GM19328 (cell line): ENCODE data around the gene NRK.
"Not testable (repeated sequence)": the region's sequence is repeated elsewhere in the genome, so short reads cannot be mapped to it uniquely, and the experiment has no call there.

Experiments used
- ATAC-seq: cut with Tn5 transposase; IDR thresholded peaks from one replicate; pipeline ENCODE4 v1.9.1; 2021; ENCODE audit warnings: mild to moderate bottlenecking, moderate library complexity; ENCODE audit not compliant: unreplicated experiment

Gene NRK, protein sequence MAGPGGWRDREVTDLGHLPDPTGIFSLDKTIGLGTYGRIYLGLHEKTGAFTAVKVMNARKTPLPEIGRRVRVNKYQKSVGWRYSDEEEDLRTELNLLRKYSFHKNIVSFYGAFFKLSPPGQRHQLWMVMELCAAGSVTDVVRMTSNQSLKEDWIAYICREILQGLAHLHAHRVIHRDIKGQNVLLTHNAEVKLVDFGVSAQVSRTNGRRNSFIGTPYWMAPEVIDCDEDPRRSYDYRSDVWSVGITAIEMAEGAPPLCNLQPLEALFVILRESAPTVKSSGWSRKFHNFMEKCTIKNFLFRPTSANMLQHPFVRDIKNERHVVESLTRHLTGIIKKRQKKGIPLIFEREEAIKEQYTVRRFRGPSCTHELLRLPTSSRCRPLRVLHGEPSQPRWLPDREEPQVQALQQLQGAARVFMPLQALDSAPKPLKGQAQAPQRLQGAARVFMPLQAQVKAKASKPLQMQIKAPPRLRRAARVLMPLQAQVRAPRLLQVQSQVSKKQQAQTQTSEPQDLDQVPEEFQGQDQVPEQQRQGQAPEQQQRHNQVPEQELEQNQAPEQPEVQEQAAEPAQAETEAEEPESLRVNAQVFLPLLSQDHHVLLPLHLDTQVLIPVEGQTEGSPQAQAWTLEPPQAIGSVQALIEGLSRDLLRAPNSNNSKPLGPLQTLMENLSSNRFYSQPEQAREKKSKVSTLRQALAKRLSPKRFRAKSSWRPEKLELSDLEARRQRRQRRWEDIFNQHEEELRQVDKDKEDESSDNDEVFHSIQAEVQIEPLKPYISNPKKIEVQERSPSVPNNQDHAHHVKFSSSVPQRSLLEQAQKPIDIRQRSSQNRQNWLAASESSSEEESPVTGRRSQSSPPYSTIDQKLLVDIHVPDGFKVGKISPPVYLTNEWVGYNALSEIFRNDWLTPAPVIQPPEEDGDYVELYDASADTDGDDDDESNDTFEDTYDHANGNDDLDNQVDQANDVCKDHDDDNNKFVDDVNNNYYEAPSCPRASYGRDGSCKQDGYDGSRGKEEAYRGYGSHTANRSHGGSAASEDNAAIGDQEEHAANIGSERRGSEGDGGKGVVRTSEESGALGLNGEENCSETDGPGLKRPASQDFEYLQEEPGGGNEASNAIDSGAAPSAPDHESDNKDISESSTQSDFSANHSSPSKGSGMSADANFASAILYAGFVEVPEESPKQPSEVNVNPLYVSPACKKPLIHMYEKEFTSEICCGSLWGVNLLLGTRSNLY (N-terminal part only)

GRCh38 chrX:105822138-105823091 lies at the start of gene NRK:
Gene NRK (plus strand): TSS chrX:105822539. CDS start chrX:105822846, 307 bp downstream.
- ATAC-seq: no peak

DNA sequence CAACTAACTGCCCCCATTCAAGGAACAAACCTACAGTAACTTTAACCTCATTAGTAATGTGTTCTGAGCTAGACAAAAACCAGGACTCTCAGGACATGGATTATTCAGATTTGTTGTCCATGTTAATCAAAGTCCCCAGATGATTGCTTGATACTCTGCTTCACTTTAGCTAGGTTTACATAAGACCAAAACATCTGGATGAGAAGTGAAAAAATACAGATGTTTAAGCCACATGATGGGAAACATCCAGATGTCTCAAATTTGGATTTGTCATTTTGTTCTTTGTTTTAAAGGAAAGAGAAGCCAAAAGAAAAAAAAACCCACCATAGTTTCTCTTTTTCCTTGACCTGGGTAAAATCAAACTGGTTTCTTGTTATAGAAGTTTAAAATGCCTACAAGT lies 48.5 kb upstream of the NRK start:
- ATAC-seq: no peak

DNA sequence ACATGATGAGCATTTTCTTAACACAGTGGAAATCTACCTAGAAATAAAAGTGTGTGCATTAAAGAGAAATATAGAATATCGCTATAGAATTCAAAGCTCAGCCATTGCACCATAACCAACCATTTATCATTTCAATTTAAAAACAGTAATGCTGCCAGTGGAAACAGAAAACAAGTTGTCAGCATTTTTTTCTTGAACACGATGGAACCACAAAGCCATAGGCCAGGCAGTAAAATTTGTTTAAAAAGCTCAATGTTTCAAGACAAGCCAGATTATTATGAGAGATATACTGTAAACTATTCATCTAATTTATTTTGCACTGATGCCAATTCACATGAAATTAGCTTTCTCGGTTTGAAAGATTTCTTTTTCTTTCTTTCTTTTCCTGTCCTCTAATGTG lies 46.7 kb upstream of the NRK start:
- no peak for ATAC-seq

DNA sequence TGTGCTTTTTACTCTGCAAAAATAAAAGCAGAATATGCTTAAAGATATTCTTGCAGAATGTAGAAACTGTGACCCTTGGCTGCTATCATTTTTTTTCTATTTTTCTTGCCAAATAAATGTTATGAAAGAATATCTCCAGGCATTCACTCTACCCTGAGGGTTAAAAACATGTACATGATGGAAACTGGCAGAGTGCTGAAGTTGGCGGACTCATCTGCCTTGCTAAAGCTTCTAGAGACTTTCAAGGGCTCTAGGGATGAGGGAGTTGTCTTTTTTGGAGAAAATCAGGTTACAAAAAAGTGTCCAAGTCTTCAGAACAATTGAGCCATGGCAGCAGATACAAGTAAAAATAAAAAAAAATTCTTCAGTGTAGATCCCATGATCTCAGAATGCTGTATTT lies 40.5 kb upstream of the NRK start:
- ATAC-seq: no peak

DNA sequence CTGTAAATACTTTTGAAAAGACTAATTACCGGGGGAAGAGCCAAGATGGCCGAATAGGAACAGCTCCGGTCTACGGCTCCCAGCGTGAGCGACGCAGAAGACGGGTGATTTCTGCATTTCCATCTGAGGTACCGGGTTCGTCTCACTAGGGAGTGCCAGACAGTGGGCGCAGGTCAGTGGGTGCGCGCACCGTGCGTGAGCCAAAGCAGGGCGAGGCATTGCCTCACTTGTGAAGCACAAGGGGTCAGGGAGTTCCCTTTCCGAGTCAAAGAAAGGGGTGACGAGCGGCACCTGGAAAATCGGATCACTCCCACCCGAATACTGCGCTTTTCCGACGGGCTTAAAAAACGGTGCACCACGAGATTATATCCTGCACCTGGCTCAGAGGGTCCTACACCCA lies 25.5 kb upstream of the NRK start:
- ATAC-seq: not testable (repeated sequence)

DNA sequence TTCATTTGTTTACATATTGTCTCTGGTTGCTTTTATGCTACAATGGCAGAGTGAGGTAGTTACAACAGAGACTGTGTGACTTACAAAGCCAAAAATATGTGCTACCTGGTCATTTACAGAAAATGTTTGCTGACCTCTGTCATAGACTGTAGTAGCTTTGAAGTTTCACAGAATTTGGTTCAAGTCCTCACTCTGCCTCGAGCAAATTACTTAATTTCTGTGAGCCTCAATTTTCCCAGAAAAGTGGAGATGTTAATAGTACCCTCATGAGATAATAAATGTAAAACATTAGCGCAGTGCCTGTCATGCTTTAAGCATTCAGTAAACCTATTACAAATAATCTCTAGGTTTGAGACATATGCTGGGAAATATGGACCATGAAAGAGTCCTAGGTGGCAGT lies 18.4 kb upstream of the NRK start:
- ATAC-seq: no peak

- not testable (repeated sequence) for ATAC-seq
Observed at GRCh38 chrX:105805655-105806054, 16.7 kb upstream of the NRK start.

- ATAC-seq: no peak
Observed at GRCh38 chrX:105816517-105816916, 5.8 kb upstream of the NRK start.

GRCh38 chrX:105820247-105820646 lies 2.1 kb upstream of the NRK start:
- no peak for ATAC-seq

DNA sequence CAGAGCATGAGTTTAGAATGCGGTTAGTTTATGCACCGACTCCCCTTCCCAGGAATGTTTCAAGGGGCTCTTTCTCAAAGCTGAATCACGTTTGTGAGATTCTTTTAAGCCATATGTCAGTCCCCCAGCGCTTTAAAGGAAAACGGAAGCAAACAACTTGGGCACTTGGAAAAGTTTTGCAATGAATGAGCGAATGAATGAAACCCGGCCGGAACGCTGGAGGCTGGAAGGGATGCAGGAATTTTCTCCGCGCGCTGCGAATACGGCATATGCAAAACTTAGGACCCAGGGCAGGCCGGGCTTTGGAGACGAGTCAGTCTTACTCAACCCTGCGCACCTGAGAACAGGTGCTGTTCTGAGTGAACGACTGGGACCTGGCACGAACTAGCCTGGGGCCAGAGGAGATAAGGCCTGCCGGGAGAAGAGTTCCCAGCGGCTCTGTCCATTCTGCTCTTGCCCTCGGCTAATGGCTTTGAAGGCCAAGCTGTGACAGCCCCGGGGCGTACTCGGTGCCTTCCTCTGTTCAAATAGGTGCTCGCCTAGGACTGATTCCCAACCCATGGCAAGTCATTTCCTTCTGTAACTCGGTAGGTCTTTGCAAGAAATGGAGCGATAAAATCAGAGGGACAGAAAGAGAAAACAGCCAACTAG lies 743 bp upstream of the NRK start:
- no peak for ATAC-seq

DNA sequence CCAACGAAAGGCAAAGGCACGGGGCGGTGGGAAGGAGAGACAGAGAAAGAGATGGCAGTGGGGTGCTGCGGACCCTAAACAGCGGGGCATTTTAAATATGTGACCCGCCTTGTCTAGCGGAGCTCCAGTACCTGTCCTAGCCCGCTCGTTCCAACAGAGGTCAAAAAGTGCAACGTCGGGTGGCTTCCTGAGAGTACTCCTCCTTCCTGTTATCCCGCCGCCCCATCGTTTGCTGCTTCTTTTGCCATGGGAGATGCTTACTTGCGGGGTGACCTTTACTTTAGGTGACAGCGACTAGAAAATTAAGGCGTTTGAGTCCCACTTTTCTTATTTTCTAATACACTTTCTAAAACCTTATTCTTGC lies 735 bp downstream of the NRK start:
- no peak for ATAC-seq

- ATAC-seq: no peak
Observed at GRCh38 chrX:105829011-105829410, 6.7 kb downstream of the NRK start.

GRCh38 chrX:105837232-105837631 lies 14.9 kb downstream of the NRK start:
- no peak for ATAC-seq

DNA sequence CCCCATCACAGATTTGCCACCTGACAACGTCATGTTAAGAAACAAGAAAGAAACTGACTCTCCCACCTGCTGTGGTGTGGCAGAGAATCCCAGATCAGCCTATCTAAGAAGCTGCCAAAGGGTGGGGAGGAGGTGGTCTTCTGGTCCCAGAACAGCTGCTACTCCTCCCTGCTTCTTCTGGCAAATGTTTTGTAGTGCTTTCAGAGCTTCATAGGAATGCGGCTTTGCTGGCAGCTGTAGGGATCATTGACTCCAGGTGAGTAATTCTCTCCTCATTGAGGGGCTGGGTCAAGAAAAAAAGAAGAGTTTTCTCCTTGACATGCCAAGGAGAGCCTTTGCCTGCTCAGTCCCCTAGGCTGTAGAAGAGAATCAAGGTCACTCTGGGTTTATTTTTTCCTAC lies 23.3 kb downstream of the NRK start:
- no peak for ATAC-seq

DNA sequence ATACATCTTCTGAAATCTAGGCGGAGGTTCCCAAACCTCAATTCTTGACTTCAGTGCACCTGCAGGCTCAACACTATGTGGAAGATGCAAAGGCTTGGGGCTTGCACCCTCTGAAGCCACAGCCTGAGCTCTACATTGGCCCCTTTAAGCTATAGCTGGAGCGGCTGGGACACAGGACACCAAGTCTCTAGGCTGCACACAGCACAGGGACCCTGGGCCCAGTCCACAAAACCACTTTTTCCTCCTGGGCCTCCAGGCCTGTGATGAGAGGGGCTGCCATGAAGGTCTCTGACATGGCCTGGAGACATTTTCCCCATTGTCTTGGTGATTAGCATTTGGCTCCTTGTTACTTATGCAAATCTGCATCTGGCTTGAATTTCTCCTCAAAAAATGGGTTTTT lies 27.8 kb downstream of the NRK start:
- not testable (repeated sequence) for ATAC-seq

- no peak for ATAC-seq
Observed at GRCh38 chrX:105865709-105866108, 43.4 kb downstream of the NRK start.

GRCh38 chrX:105869701-105870100 lies 47.4 kb downstream of the NRK start:
- ATAC-seq: no peak

- ATAC-seq: no peak
Observed at GRCh38 chrX:105870445-105870844, 48.1 kb downstream of the NRK start.

DNA sequence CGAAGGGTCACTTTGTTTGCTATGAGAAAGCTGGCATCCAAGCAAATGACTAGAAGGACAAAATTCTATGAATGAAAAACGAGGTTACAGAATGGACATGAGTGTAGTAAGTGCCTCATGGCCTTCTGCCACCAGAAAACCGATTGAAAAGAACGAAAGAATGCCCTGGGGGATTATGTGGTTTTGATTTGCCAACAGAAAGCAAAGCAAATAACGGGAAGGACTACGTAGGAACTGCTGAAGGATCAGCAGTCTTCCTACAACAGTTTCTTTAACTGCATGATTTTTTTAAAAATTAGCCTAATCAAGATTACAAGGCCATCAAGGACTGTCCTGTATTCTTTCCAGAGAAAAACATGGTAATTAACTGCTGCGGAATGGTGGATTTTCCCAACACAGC lies 50.6 kb downstream of the NRK start:
- ATAC-seq: no peak

DNA sequence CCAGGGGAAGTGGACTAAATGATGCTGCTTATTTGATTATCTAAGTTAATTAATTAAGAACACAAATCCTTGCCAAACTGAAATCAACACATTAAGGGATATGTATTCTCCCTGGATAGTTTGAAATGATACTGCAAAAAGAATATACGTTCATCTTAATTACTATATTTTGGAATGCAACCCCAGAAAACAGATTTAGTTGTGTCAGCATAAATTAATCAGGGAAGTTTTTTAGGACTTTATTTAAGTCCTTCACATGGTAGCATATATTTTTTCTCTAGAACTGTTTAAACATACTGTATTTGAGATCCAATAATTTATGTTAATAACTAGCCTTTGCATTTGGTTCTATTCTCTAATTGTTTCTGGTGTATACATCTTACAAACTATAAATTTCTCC lies 52.5 kb downstream of the NRK start:
- ATAC-seq: no peak
